GM23338 (cell line): Measurements from ENCODE around the gene KIAA0040. TPM values are rescaled to one million over a fixed set of nuclear protein-coding genes. Genes with fewer than 3 reads are reported as not detected.
A peak's percentile ranks its signal among the peaks of the same experiment; 100 is the strongest.

Experiments used
- ATAC-seq: fragments of 200-7000 bp; cut with Tn5 transposase; 3 replicates; pipeline ENCODE4 v1.9.1; 2020
- DNase-seq: peaks from one replicate; pipeline ENCODE4 v3.0.0-alpha.2; 2015; ENCODE audit warnings: low spot score
- H2AFZ ChIP-seq: fragments of 200-600 bp; sonication (generic); 2 replicates; pipeline ENCODE4 v1.8.0; 2016; ENCODE audit warnings: antibody characterized with exemption, mild to moderate bottlenecking, moderate library complexity
- H3F3A ChIP-seq: fragments of 200-600 bp; sonication (generic); replicated peaks from 2 replicates; pipeline ENCODE4 v1.8.0; 2017; ENCODE audit warnings: antibody characterized with exemption, mixed run types, low read depth
- H3K27ac ChIP-seq: fragments of 200-600 bp; sonication (generic); 2 replicates; pipeline ENCODE4 v1.6.1; 2016; ENCODE audit warnings: low read depth
- H3K27me3 ChIP-seq: fragments of 200-600 bp; sonication (generic); 2 replicates; pipeline ENCODE4 v1.8.0; 2016; ENCODE audit warnings: mild to moderate bottlenecking, mixed run types, moderate library complexity; ENCODE audit not compliant: insufficient read depth
- H3K36me3 ChIP-seq: fragments of 200-600 bp; sonication (generic); 2 replicates; pipeline ENCODE4 v1.8.0; 2016; ENCODE audit warnings: mild to moderate bottlenecking; ENCODE audit not compliant: insufficient read depth
- H3K4me1 ChIP-seq: fragments of 200-600 bp; sonication (generic); 2 replicates; pipeline ENCODE4 v1.8.0; 2016; ENCODE audit warnings: mild to moderate bottlenecking, moderate library complexity; ENCODE audit not compliant: insufficient read depth
- H3K4me2 ChIP-seq: fragments of 200-600 bp; sonication (generic); 2 replicates; pipeline ENCODE4 v1.7.1; 2017; ENCODE audit warnings: mixed run types
- H3K4me3 ChIP-seq: fragments of 200-600 bp; sonication (generic); 2 replicates; pipeline ENCODE4 v1.6.1; 2016; ENCODE audit warnings: mixed run types
- H3K79me2 ChIP-seq: fragments of 200-600 bp; sonication (generic); replicated peaks from 2 replicates; pipeline ENCODE4 v1.8.0; 2017; ENCODE audit warnings: mild to moderate bottlenecking; ENCODE audit not compliant: insufficient read depth
- H3K9me2 ChIP-seq: fragments of 200-600 bp; sonication (generic); 2 replicates; pipeline ENCODE4 v1.8.0; 2017; ENCODE audit not compliant: insufficient read depth
- H4K20me1 ChIP-seq: fragments of 200-600 bp; sonication (generic); replicated peaks from 2 replicates; pipeline ENCODE4 v1.8.0; 2017; ENCODE audit warnings: mild to moderate bottlenecking; ENCODE audit not compliant: insufficient read depth
- H3K27ac Mint-ChIP-seq: 2 replicates; pipeline ENCODE4 v1.8.0; 2020; ENCODE audit warnings: inconsistent platforms, mild to moderate bottlenecking, moderate library complexity, mixed read lengths
- H3K27me3 Mint-ChIP-seq: 3 replicates; pipeline ENCODE4 v1.8.0; 2022; ENCODE audit warnings: low read depth, mild to moderate bottlenecking, moderate library complexity, mixed read lengths, inconsistent platforms; ENCODE audit not compliant: insufficient read depth, poor library complexity
- H3K36me3 Mint-ChIP-seq: 3 replicates; pipeline ENCODE4 v1.8.0; 2021; ENCODE audit warnings: low read depth, mild to moderate bottlenecking, inconsistent platforms, moderate library complexity, mixed read lengths
- H3K4me1 Mint-ChIP-seq: 3 replicates; pipeline ENCODE4 v1.8.0; 2020; ENCODE audit warnings: mild to moderate bottlenecking, inconsistent platforms, mixed read lengths
- H3K4me3 Mint-ChIP-seq: 3 replicates; pipeline ENCODE4 v1.8.0; 2021; ENCODE audit warnings: moderate library complexity, mild to moderate bottlenecking, inconsistent platforms, mixed read lengths
- H3K9me3 Mint-ChIP-seq: 3 replicates; pipeline ENCODE4 v1.8.0; 2020; ENCODE audit warnings: moderate library complexity, mild to moderate bottlenecking, inconsistent platforms, mixed read lengths
- CREB1 ChIP-seq: fragments of 250-450 bp; sonication (Bioruptor Pico); IDR thresholded peaks from 2 replicates; pipeline ENCODE4 v1.5.0; 2020; ENCODE audit warnings: low read depth, mild to moderate bottlenecking, moderate library complexity
- CTCF ChIP-seq, 2 experiments: fragments of 200-600 bp in 1 of 2; sonication (generic) in 1 of 2; conservative IDR thresholded peaks; 2 replicates each; pipeline versions ENCODE4 v1.5.1 to v1.6.1; 2016 to 2017; ENCODE audit warnings: antibody characterized with exemption in 2 of 2, low read depth in 2 of 2, mild to moderate bottlenecking in 2 of 2, moderate library complexity in 1 of 2
- ETS1 ChIP-seq: IDR thresholded peaks from 2 replicates; pipeline ENCODE4 v1.6.1; 2016; ENCODE audit warnings: antibody characterized with exemption
- EZH2 ChIP-seq: fragments of 200-600 bp; sonication (generic); IDR thresholded peaks from one replicate; pipeline ENCODE4 v1.8.0; 2017; ENCODE audit warnings: antibody characterized with exemption, mild to moderate bottlenecking, low read depth; ENCODE audit not compliant: unreplicated experiment
- EZH2phosphoT487 ChIP-seq: fragments of 200-600 bp; sonication (generic); IDR thresholded peaks from one replicate; pipeline ENCODE4 v1.8.1; 2018; ENCODE audit warnings: antibody characterized with exemption; ENCODE audit not compliant: unreplicated experiment
- JUNB ChIP-seq: IDR thresholded peaks from one replicate; pipeline ENCODE4 v1.6.1; 2016; ENCODE audit warnings: antibody characterized with exemption; ENCODE audit not compliant: unreplicated experiment
- NANOG ChIP-seq: IDR thresholded peaks from 2 replicates; pipeline ENCODE4 v1.6.1; 2016; ENCODE audit warnings: antibody characterized with exemption, borderline replicate concordance
- POLR2AphosphoS5 ChIP-seq: IDR thresholded peaks from 2 replicates; pipeline ENCODE4 v1.6.1; 2016; ENCODE audit warnings: antibody characterized with exemption, low read depth
- REST ChIP-seq: IDR thresholded peaks from one replicate; pipeline ENCODE4 v1.6.1; 2018; ENCODE audit warnings: antibody characterized with exemption; ENCODE audit not compliant: unreplicated experiment
- STAT1 ChIP-seq: IDR thresholded peaks from one replicate; pipeline ENCODE4 v1.6.1; 2016; ENCODE audit warnings: antibody characterized with exemption; ENCODE audit not compliant: unreplicated experiment
- ZNF114 ChIP-seq: fragments of 250-450 bp; sonication (Bioruptor Pico); IDR thresholded peaks from 2 replicates; pipeline ENCODE4 v1.5.0; 2020; ENCODE audit warnings: mild to moderate bottlenecking, moderate library complexity
- ZNF331 ChIP-seq: fragments of 250-450 bp; sonication (Bioruptor Pico); IDR thresholded peaks from 2 replicates; pipeline ENCODE4 v1.5.0; 2020; ENCODE audit warnings: low read depth, mild to moderate bottlenecking, moderate library complexity
- ZNF462 ChIP-seq: fragments of 250-450 bp; sonication (Bioruptor Pico); IDR thresholded peaks from 2 replicates; pipeline ENCODE4 v1.5.0; 2020; ENCODE audit warnings: mild to moderate bottlenecking, moderate library complexity
- polyA plus RNA-seq: library from polyadenylated mRNA; unstranded; fragments of >200 nt; fragmentation: Nextera tagmentation; extraction: Ambion mirVana; gene quantifications from 2 replicates; pipeline ENCODE4 v1.2.1, GENCODE V29; 2016
- total RNA-seq: library from RNA; depleted of rRNA; stranded (reverse); fragments of >200 nt; shearing (Covaris generic); gene quantifications from 2 replicates; pipeline ENCODE4 v1.2.3, GENCODE V29; 2014

The KIAA0040 gene
- total and polyA plus RNA-seq, 2 experiments from 2014 or later: 7.0 to 11.9 TPM

GRCh38 chr1:175132436-175132835 lies 60.1 kb downstream of the KIAA0040 start (continued):
- TF ChIP-seq ZNF114 (CRISPR knock-in tag): no peak

GRCh38 chr1:175131095-175131494 lies 61.5 kb downstream of the KIAA0040 start:
- H3F3A ChIP-seq: no peaks in the 10 kb centered on the region
- peak overlapping the region; percentile 96 for H3K27ac ChIP-seq
- H3K27me3 Mint-ChIP-seq: no peaks in the 10 kb centered on the region
- H3K4me2 ChIP-seq: peak overlapping the region; percentile 17; the same call in 1 of the 2 replicates
- H3K27ac Mint-ChIP-seq: peak overlapping the region; percentile 43
- no peaks in the 10 kb centered on the region for H3K36me3 Mint-ChIP-seq
- no peaks in the 10 kb centered on the region for H3K27me3 ChIP-seq
- no peak for ATAC-seq
- peaks cover 7% of the 10 kb centered on the region; the same call in 1 of the 2 replicates for H3K9me2 ChIP-seq
- no peak overlapping the region; the same call in 2 of the 3 replicates for H3K4me3 Mint-ChIP-seq
- no peaks in the 10 kb centered on the region for H3K36me3 ChIP-seq
- no peaks in the 10 kb centered on the region for H3K79me2 ChIP-seq
- H3K4me1 Mint-ChIP-seq: peaks cover 44% of the 10 kb centered on the region
- H3K4me3 ChIP-seq: no peak overlapping the region
- TF ChIP-seq CTCF (conservative IDR thresholded peaks at IDR 0.05; ENCODE audit: low read depth in 2 of 2): no peak
- no peak for TF ChIP-seq NANOG
- no peak for TF ChIP-seq EZH2
- no peak for TF ChIP-seq CREB1
- TF ChIP-seq ZNF114 (CRISPR knock-in tag): no peak
- TF ChIP-seq ETS1: no peak
- TF ChIP-seq POLR2AphosphoS5: no peak
- no peak for TF ChIP-seq ZNF331 (CRISPR knock-in tag)
- TF ChIP-seq EZH2phosphoT487: no peak
- TF ChIP-seq REST: no peak
- TF ChIP-seq ZNF462 (CRISPR knock-in tag): no peak
- TF ChIP-seq STAT1: no peak
- no peak for TF ChIP-seq JUNB
- H3K4me1 ChIP-seq: peaks cover 20% of the 10 kb centered on the region
- no peaks in the 10 kb centered on the region for H4K20me1 ChIP-seq
- no peak for DNase-seq
- H2AFZ ChIP-seq: no peak overlapping the region
- no peaks in the 10 kb centered on the region for H3K9me3 Mint-ChIP-seq
